ENCODE measurements around the gene PNMA1.

PNMA1 gene

GRCh38 chr14:73713803-73714655 lies at the start of gene PNMA1:
TSS of gene PNMA1 (minus strand) at chr14:73714384. CDS start at chr14:73713639, 745 bp downstream.
- no peak for FAIRE-seq

- FAIRE-seq, result no peak
These were observed 49.2 kb upstream of the PNMA1 start for GRCh38 chr14:73763396-73763795.

GRCh38 chr14:73762375-73762822 lies 48.2 kb upstream of the PNMA1 start:
- FAIRE-seq, result no peak

- no peak for FAIRE-seq
These were observed 47.6 kb upstream of the PNMA1 start for GRCh38 chr14:73761618-73762355.

GRCh38 chr14:73760598-73761586 lies 46.7 kb upstream of the PNMA1 start:
- no peak for FAIRE-seq

- FAIRE-seq, result no peak
These were observed 45.8 kb upstream of the PNMA1 start for GRCh38 chr14:73759714-73760597.

DNA sequence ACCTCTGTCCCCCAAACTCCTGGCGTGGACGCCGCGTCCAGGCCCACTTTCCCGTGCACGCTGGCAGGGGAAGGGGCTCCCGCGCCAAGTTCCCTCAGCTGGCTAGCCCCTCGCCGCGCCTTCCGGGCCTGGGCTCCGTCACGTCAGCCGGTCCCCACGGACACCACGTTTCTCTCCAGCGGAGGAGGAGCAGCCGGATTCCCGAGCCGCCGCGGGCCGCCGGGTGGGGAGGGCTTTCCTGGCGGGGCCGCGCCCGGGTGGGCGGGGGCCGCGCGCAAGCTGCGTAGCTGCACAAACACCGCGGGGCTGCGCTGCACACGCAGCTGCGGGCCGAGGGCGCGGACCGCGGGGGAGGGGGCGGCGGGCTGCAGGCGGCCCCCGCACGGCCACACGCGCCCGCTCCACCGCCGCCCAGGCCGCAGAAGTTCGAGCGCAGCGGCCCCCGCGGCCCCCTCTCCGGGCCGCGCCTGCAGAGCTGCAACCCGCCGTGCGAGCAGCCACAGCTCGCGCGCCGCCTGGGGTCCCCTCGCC lies 45.1 kb upstream of the PNMA1 start:
- no peak for FAIRE-seq

DNA sequence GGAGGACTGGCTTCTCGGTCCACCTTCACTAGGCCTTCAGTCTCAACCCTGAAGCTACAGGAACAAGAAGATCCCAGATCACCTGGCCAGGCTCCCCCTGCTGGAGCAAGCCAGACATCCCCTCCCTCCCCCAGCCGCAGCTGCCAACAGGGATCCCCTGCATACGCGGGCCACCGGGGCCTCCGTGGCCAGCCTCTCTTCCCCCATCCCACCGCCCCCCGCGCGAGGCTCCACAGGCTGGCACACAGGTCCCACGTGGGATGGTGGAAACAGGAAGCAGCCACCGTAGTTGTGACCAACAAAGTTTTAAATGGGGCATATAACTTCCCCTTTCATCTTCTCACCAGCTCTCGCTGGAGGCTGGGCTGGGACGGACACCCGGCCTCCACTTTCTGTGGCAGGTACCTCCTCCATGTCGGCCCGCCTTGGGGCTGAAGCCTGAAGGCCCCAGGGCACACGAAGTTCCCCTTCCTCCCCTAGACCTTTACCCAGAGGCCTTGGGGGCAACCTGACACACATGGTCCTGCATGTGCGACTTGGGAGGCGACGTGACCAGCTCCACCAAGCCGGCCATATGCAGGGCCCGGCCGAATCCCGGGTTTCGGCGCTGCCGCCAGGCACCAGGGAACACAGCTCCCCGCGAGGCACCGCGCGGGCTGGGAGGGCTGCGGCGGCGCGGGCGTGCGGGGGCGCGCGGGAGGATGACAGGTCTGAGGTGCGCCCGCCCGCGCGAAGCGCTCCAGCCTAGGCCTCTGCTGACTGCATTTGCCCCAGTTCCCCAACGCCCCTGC lies 44.4 kb upstream of the PNMA1 start:
- FAIRE-seq, result no peak

DNA sequence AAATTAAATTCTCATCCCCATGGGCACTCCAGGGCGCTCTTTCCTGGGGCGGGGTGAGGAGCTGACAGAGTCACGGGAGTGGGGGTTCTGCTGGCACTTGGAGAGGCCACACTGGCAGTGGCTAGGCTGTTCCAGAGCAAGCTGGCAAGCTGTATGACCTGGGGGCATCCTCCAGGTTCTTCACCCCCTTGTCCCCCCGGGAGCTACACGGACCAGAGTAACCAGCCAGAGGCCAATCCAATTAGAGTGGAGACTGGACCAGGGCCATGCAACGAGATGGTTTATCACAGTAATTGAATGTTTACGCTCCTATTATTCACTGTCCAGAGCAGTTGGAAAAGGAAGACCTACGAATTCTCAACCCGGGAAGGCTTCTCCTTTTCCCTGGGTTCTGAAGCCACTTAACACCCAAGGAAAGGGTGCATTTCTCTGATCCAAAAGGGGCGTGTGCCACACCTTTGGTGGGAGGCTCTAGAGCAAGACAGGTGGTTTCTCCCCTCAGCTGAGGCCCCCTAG lies 43.8 kb upstream of the PNMA1 start:
- no peak for FAIRE-seq

DNA sequence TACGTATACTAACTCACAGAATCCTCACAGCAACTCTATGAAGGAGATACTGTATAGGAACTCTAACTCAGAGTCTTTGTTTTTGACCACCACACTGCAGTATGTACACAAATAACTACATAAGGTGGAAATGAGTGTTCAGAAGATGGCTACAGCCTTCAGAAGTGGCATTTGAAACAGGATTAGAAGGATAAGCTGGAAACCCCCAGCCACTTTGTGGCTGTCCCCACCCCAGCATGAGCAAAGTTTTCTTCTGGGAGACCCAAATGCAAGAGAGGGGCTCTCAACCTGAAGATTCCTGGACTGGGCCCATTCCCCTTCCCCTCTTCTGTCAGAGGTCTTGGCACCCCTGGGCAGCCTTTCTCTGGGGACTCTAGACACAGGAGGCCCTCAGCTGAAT lies 43.2 kb upstream of the PNMA1 start:
- no peak for FAIRE-seq

DNA sequence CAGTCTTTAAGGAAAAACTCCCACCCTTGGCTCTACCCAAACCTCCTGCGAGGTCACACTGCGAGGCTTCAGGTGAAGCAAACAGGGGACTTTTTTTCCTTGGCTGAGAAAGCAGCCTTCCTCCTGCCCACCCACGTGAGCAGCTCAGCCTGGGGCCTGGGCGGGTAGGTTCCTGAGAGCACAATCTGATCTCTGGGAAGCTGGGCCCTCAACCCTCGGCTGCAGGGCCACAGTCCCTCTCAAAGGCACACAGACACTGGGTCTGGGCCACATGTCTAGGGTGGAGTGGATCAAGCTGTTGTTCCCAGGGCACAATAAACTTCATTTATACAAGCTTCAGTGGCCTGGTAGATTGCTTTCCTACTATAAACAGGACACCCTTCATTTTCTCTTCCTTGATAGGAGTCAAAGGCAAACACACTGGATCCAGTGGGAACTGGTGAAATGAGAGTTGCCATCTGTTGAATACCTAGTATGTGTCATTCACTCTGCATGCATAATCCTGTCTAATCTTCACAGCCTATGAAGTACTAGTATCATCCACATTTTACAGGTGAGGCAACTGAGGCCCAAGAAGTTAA lies 41.3 kb upstream of the PNMA1 start:
- FAIRE-seq, result no peak

DNA sequence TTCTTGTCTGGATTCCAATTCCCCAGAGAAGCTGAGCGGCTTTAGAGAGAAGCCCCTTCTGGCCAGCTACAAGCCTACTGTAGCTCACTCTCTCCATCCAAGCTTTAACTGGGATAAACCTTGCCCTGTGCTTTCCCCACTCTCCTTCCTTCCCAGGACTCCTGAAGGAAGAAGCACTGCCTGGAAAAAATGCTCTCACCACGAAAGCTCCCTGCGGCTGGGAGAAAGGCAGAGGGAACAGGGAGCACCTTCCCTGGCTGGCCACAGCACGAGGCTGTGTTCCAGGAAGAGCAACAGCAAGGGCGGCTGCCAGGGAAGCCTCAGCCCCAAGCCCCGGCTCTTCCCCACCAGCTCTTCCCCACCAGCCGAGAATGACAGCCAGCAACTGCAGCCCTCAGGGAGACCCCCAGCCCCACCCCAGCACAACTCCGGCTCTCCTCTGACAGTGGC lies 40.8 kb upstream of the PNMA1 start:
- FAIRE-seq, result no peak

DNA sequence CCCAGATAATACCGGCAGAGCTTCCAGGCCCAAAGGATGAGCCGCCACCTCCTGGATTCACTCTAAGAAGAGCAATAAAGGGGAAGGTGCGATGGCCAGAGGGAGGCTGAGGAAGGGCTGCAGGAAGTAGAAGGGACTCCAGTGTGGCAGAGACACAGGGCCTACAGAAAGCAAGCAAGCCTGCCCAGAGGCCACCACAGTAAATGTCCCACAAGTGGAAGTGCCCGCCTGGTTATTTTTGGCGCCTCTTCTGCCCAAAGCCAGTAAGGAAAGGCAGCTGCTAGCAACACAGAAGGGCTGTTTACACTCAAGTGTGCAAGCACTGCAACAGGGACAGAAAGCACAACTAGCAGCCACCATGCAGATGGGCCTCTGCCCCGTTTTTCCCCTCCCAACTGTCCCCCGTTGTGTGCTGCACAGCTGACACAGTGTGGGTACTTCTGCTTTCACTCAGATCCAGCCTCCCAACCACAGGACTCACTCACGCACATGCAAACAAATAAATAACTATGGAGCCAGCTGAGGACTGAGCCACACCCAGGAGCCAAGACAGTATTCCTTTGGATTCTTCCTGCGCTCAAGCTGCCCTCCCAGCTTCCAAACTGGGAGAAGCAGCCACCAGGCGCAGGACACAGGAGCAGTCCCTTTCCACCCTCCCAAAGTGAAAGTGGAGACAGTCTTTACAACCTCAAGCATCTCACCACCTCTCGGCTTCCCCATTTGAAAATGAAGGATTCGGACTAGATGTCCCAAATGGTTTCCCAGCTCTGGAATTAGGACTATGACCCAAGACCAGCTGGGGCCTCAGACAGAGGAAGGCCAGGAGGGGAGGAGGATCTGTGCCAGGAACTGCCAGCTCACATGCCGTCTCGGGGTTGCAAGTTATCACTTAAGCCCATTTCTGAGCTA lies 40.0 kb upstream of the PNMA1 start:
- no peak for FAIRE-seq

GRCh38 chr14:73753124-73753886 lies 39.1 kb upstream of the PNMA1 start:
- FAIRE-seq, result no peak

DNA sequence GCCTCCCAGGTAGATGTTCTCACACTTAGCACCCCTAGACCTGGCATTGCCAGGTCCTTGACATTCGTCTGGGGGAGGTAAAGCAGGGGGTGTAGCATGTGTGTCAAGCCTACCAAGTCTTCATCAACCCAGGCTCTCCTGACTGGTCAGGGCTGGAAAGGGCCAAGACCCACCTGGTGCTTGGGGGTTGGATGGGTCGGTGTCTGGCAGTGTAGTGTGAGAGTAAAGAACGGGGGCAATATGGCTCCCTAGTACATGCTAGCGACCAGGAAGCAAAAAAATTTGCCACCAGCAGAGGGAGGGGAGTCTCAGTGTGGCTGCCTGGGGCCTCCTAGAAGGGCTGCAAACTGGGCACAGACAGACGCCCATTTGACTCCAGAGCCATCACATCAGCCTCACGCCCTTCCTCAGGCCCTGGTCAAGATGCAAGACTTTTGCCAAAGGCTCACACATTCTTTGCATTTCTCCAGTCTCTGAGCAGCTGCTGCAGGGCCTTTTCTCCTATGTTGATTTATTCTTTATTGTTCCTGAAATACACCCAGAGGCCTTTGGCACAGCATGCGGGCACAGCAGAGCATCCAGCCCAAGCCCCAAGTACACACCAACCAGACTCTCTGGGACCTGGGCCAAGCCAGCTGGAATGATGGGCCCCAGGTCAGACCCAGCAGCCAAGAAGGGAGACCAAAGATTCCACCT lies 38.3 kb upstream of the PNMA1 start:
- FAIRE-seq, result no peak

DNA sequence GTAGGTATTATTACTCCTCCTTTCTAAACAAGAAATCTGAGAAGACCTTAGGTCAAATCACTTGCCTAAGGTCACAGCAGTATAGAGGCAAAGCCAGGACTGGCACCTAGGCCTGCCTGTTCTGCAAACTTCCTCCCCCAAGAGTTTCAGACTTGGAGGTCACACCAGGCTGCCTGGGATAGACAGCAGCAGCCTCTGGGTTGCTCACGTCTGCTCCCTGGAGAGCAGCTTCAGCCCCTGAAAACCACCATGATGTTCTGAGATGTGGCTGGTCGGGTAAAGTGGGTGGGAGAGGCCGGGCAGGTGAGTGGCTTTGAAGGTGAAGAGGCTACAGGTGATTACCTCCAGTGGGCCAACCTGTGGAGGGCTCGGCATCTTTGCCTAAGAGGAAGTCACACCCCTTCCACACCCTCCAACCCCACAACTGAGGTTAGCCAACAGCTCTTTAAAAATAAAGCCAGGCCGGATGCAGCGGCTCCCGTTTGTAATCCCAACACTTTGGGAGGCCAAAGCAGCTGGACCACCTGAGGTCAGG lies 37.0 kb upstream of the PNMA1 start:
- FAIRE-seq, result no peak

- no peak for FAIRE-seq
These were observed 36.3 kb upstream of the PNMA1 start for GRCh38 chr14:73750531-73750901.
